Smooth muscle cell of bladder (primary cell): ENCODE data around the gene OTOF. TPM values are rescaled to one million over a fixed set of nuclear protein-coding genes. Genes with fewer than 3 reads are reported as not detected.

Experiments
- total RNA-seq: library from RNA; depleted of rRNA; stranded (reverse); fragments of >200 nt; gene quantifications from 2 replicates; pipeline ENCODE4 v1.2.3, GENCODE V29; 2014

OTOF gene
- under 0.01 and 0.14 TPM in 2 replicates for total RNA-seq

DNA sequence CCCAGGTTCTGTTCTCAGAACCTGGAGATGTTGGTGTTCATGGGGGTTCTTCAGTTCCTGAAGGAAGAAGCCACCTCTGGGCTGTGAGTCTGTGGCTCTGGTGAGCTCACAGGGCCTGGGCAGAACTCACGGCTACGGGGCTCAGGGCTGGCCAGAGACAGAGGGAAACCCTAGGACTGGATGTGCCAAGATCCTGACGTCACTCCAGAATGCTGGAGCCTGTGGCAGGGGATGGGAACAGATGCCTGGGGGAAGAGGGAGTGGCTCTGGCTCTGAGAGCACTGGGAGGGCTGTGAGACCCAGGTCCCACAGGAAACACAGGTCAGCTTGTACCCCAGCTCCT, at the start of gene OTOF:
Gene OTOF (minus strand): TSS at position 214 of the 343 bp plus-strand sequence.

Other genes with a start within 250 kb of the OTOF start
- gene HADHA, start 233.5 kb downstream of the OTOF start, total RNA-seq = 128 and 147 TPM in 2 replicates
- gene HADHB, start 233.2 kb downstream of the OTOF start, total RNA-seq = 108 and 111 TPM in 2 replicates
- gene SELENOI, start 132.0 kb downstream of the OTOF start, total RNA-seq = 13.7 and 15.1 TPM in 2 replicates
- under 0.01 TPM in 2 replicates for gene ADGRF3, start 131.3 kb downstream of the OTOF start, total RNA-seq
- not detected in 2 replicates for gene DRC1, start 76.2 kb downstream of the OTOF start, total RNA-seq
- not detected in 2 replicates for gene CIB4, start 163.2 kb upstream of the OTOF start, total RNA-seq
- gene KCNK3, start 214.6 kb upstream of the OTOF start, total RNA-seq = 0.18 and 0.28 TPM in 2 replicates